C4-2B (cell line): ENCODE data around the gene ETFB.

Experiments
- H3K27ac ChIP-seq: fragments of 450-650 bp; 2 replicates; pipeline ENCODE4 v1.5.1; 2017
- ZFX ChIP-seq: fragments of 450-650 bp; IDR thresholded peaks from 2 replicates; pipeline ENCODE4 v1.6.1; 2017
- TF ChIP-seq, protein P1 (sequence below): fragments of 450-650 bp; conservative IDR thresholded peaks from 2 replicates; pipeline ENCODE4 v1.5.1; 2017; ENCODE audit warnings: mild to moderate bottlenecking

Gene ETFB

DNA sequence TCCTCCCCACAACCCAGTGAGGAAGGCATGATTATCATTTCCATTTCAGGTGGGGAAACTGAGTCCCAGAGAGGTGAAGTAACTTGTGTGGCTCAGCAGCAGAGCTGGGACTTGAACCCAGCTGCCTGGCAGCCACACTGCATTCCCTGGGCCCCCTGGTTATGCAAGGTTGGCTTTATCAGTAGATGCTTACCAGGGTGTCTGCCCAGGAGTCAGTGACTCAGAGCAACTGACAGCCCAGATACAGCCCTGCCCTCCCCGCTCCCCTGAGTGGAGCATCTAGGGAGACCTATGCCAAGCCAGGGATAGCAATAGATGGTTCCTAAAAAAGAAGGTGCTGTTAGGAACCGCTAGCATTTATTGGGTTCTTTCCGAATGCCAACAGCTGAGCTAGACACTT, 48.8 kb downstream of the ETFB start:
- no peak overlapping the region for H3K27ac ChIP-seq
- TF ChIP-seq ZFX, result no peak
- TF ChIP-seq, protein P1, sequence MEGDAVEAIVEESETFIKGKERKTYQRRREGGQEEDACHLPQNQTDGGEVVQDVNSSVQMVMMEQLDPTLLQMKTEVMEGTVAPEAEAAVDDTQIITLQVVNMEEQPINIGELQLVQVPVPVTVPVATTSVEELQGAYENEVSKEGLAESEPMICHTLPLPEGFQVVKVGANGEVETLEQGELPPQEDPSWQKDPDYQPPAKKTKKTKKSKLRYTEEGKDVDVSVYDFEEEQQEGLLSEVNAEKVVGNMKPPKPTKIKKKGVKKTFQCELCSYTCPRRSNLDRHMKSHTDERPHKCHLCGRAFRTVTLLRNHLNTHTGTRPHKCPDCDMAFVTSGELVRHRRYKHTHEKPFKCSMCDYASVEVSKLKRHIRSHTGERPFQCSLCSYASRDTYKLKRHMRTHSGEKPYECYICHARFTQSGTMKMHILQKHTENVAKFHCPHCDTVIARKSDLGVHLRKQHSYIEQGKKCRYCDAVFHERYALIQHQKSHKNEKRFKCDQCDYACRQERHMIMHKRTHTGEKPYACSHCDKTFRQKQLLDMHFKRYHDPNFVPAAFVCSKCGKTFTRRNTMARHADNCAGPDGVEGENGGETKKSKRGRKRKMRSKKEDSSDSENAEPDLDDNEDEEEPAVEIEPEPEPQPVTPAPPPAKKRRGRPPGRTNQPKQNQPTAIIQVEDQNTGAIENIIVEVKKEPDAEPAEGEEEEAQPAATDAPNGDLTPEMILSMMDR, result no peak

DNA sequence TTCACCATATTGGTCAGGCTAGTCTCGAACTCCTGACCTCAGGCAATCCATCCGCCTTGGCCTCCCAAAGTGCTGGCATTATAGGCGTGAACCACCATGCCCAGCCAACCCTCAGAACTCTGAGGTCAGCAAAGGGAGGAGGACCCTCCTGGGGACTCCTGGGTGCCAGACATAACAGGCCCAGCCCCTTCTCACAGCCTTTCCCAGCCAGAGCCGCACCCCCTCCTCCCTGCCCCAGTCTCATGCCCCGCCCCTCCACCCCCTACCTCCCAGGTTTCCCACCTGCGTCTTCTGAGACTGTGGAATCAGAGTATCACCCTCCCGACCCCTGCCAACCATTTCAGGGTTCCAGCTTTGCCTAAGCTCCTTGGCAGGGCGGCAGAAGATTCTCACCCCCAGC, 49.5 kb downstream of the ETFB start:
- no peak overlapping the region for H3K27ac ChIP-seq
- no peak for TF ChIP-seq ZFX
- TF ChIP-seq, protein P1, result no peak

DNA sequence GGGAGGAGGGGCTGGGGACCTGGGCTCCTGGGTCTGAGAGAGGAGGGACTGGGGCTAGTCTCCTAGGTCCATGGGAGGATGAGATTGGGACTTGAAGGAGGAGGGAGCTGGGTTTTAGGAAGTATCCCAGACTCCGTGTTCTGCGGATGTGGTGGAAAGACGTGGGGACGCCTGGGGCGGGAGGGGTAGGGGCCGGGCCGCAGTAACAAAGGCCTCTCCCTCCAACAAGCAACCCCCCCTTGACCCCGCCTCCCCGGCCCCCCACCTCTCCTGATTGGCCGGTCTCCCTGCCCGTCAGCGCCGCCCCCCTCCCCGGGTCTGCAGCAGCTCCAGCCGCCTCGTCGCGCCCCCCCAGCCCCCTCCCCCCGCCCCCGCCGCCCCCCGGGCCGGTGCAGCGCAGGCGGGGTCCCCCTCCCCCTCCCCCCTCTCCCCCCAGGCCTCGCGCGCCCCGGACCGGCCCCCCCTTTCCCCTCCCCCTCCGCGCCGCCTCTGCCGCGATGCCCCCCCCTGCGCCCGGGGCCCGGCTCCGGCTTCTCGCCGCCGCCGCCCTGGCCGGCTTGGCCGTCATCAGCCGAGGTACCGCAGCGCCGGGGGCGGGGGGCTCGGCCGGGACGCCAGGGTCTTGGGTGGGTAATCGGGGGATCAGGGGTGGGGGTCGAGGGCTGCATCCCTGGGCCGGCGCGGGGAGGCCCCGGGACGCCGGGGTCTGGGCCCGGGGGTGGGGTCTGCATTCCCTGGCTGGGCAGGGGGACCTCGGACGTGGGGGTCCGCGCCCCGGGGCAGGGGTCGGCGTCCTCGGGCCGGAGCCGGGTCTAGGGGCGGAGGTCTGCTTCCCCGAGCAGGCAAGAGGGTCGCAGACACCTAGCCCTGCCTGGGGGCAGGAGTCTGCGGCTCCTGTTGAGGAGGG, 54.6 kb downstream of the ETFB start, which contains the start of gene IGLON5:
Gene IGLON5 (plus strand): TSS at position 294 of the 907 bp plus-strand sequence. CDS start 204 bp downstream, at position 498.
- TF ChIP-seq, protein P1, result no peak
- TF ChIP-seq ZFX, result no peak
- no peak within 1 kb of the TSS for H3K27ac ChIP-seq

DNA sequence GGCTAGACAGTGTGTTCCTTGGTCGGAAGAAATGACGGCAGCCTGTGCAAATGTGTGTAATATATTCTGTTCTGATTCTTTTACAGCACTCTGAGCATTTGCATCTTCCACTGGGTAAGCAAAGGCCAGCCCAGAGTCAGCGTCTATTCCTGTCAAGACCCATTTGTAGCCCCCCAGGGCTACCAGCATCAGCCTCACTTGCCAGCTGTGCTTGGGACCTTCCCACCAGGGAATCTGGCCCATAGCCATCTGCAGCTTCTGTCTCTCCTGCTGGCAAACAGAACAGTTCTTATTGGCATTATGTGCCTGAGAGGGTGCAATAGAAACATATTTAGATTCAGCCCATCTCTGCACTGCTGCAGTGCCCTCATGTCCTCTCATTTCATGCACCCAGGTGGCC, 60.7 kb downstream of the ETFB start:
- no peak overlapping the region for H3K27ac ChIP-seq
- no peak for TF ChIP-seq ZFX
- TF ChIP-seq, protein P1, result no peak

DNA sequence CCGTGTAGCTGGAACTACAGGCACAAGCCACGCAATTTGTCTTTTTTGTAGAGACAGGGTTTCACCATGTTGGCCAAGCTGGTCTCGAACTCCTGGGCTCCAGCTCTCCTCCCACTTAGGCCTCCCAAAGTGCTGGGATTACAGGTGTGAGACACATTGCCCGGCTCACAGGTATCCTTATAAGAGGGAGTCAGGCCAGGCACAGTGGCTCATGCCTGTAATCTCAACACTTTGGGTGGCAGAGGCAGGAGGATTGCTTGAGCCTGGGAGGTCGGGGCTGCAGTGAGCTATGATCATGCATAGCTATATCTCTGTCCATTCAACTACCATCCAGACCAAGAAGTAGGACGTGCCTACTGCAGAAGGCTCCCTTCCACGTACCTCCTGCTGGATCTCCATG, 64.9 kb downstream of the ETFB start:
- H3K27ac ChIP-seq, result no peak overlapping the region
- no peak for TF ChIP-seq ZFX
- TF ChIP-seq, protein P1, result no peak

DNA sequence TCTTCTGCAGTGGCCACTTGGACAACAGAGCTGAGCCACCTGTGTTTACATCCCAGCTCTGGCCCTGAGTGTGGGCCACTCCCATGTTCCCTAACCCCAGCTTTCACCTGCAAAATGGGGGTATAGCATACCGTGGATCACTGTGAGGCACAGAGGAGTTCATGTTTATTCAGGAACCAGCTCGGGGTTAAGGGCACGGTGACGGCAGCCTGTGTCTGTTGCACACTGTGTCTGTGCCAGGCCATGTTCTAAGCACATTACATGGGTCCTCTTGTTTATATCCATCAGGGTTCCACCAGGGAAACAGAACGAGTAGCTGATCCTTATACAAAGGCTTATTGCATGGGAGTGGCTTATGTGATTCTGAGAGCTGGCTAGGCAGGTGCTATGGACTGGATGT, 68.8 kb downstream of the ETFB start:
- H3K27ac ChIP-seq, result no peak overlapping the region
- TF ChIP-seq ZFX, result no peak
- TF ChIP-seq, protein P1, result no peak

DNA sequence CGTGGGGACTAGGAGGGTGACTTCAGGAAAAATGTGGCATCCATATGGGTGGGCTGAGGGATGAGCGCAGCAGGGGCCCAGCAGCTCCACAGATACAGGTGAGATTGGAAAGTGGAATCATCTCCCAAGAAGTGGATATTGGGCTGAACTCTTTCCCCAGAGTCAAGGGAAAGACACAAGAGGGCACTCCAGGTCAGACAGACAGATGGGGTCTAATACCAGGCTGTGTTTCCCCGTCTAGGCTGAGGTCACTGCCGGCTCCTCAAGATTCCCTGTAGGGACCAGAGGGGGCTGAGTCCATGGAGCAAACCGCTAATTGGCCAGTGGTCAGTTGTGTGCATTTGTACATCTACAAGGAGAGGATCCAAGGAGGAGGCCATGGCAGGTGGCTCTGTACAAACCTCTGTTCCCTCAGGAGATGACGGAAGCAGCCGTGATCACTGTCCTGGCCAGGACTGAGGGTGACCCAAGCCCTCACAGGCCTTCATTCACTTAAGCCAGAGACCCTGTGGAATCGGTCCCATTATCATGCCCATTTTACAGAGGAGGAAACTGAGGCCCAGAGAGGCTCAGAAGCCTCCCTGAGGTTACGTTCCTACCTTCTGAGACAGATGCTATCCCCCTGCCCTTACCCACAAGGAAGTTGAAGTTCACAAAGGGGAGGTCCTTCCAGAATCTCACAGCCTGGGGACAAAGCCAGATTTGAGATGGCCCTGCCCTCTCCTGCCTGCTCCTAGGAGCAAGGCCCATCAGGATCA, 69.7 kb downstream of the ETFB start:
- no peak for TF ChIP-seq ZFX
- TF ChIP-seq, protein P1, result peak; percentile 14; the same call in 1 of the 2 replicates
- no peak overlapping the region for H3K27ac ChIP-seq
